Mesenchymal stem cell (in vitro differentiated cells and primary cell): ENCODE measurements around the gene RAB36.

ENCODE experiments used
- DNase-seq: peaks from one replicate; pipeline ENCODE4 v3.0.0-alpha.2; 2013
- H2AFZ ChIP-seq: one replicate; pipeline ENCODE4 v1.6.1; 2013; ENCODE audit warnings: low read depth, mild to moderate bottlenecking, control low read depth, inconsistent platforms, low read length, moderate library complexity
- H2AK5ac ChIP-seq: 2 replicates; pipeline ENCODE4 v1.6.1; 2013; ENCODE audit warnings: low read length, moderate library complexity, mild to moderate bottlenecking, inconsistent platforms; ENCODE audit not compliant: severe bottlenecking
- H2BK120ac ChIP-seq: one replicate; pipeline ENCODE4 v1.6.1; 2013; ENCODE audit warnings: low read depth, mild to moderate bottlenecking, inconsistent platforms, low read length, moderate library complexity
- H2BK12ac ChIP-seq, 2 experiments: one replicate each; pipeline ENCODE4 v1.6.1; 2013; ENCODE audit warnings: inconsistent platforms in 2 of 2, low read length in 2 of 2, mild to moderate bottlenecking in 2 of 2, moderate library complexity in 2 of 2, control low read depth in 1 of 2
- H2BK15ac ChIP-seq: one replicate; pipeline ENCODE4 v1.6.1; 2013; ENCODE audit warnings: mild to moderate bottlenecking, low read depth, inconsistent platforms; ENCODE audit not compliant: poor library complexity, severe bottlenecking
- H2BK5ac ChIP-seq: 2 replicates; pipeline ENCODE4 v1.6.1; 2013; ENCODE audit warnings: low read depth, mild to moderate bottlenecking, low read length, control low read depth, inconsistent platforms; ENCODE audit not compliant: poor library complexity, severe bottlenecking
- H3K14ac ChIP-seq, 2 experiments: one replicate each; pipeline ENCODE4 v1.6.1; 2013; ENCODE audit warnings: inconsistent platforms in 2 of 2, low read length in 2 of 2, control low read depth in 1 of 2, mild to moderate bottlenecking in 1 of 2, moderate library complexity in 1 of 2
- H3K18ac ChIP-seq, 2 experiments: one replicate each; pipeline ENCODE4 v1.6.1; 2013; ENCODE audit warnings: inconsistent platforms in 2 of 2, low read length in 2 of 2, control low read depth in 1 of 2, low read depth in 1 of 2, mild to moderate bottlenecking in 1 of 2
- H3K23ac ChIP-seq, 2 experiments: one replicate each; pipeline ENCODE4 v1.6.1; 2013; ENCODE audit warnings: inconsistent platforms in 2 of 2, low read length in 2 of 2, mild to moderate bottlenecking in 2 of 2, moderate library complexity in 2 of 2, control low read depth in 1 of 2
- H3K27ac ChIP-seq: 2 replicates; pipeline ENCODE4 v1.5.1; 2013; ENCODE audit warnings: mild to moderate bottlenecking, moderate library complexity, low read length, control low read depth, inconsistent platforms; ENCODE audit not compliant: poor library complexity, severe bottlenecking
- H3K27me3 ChIP-seq, 2 experiments: 2 replicates each; pipeline versions ENCODE4 v1.6.1 to v1.7.0; 2013; ENCODE audit warnings: low read length in 2 of 2, mild to moderate bottlenecking in 2 of 2, moderate library complexity in 2 of 2, control low read depth in 1 of 2, inconsistent platforms in 1 of 2; ENCODE audit not compliant: control insufficient read depth in 1 of 2, insufficient read depth in 1 of 2
- H3K36me3 ChIP-seq, 2 experiments: 2 replicates each; pipeline versions ENCODE4 v1.6.1 to v1.7.0; 2013; ENCODE audit warnings: low read length in 2 of 2, control low read depth in 1 of 2, inconsistent platforms in 1 of 2, low read depth in 1 of 2, mild to moderate bottlenecking in 1 of 2; ENCODE audit not compliant: insufficient read depth in 2 of 2, control insufficient read depth in 1 of 2
- H3K4ac ChIP-seq, 2 experiments: one replicate each; pipeline ENCODE4 v1.6.1; 2013; ENCODE audit warnings: inconsistent platforms in 2 of 2, low read length in 2 of 2, mild to moderate bottlenecking in 2 of 2, moderate library complexity in 2 of 2, control low read depth in 1 of 2, low read depth in 1 of 2
- H3K4me1 ChIP-seq: 2 replicates; pipeline ENCODE4 v1.6.1; 2013; ENCODE audit warnings: low read depth, low read length, control low read depth; ENCODE audit not compliant: control insufficient read depth, insufficient read depth
- H3K4me2 ChIP-seq: 2 replicates; pipeline ENCODE4 v1.6.1; 2013; ENCODE audit warnings: low read length, mild to moderate bottlenecking, inconsistent platforms; ENCODE audit not compliant: poor library complexity, severe bottlenecking
- H3K4me3 ChIP-seq, 2 experiments: 2 replicates each; pipeline versions ENCODE4 v1.5.1 to v1.7.0; 2013; ENCODE audit warnings: low read length in 2 of 2, mild to moderate bottlenecking in 2 of 2, control low read depth in 1 of 2, low read depth in 1 of 2; ENCODE audit not compliant: insufficient read depth in 1 of 2
- H3K79me1 ChIP-seq: replicated peaks from 2 replicates; pipeline ENCODE4 v1.6.1; 2013; ENCODE audit warnings: mild to moderate bottlenecking, control low read depth, low read length, inconsistent platforms; ENCODE audit not compliant: poor library complexity, severe bottlenecking
- H3K9ac ChIP-seq: 2 replicates; pipeline ENCODE4 v1.7.0; 2013; ENCODE audit warnings: mild to moderate bottlenecking, low read length, moderate library complexity
- H3K9me3 ChIP-seq: 2 replicates; pipeline ENCODE4 v1.7.0; 2013; ENCODE audit warnings: mild to moderate bottlenecking, low read length; ENCODE audit not compliant: control insufficient read depth
- H4K8ac ChIP-seq: one replicate; pipeline ENCODE4 v1.6.1; 2013; ENCODE audit warnings: inconsistent platforms, mild to moderate bottlenecking, low read length, moderate library complexity
- H4K91ac ChIP-seq: one replicate; pipeline ENCODE4 v1.6.1; 2013; ENCODE audit warnings: mild to moderate bottlenecking, low read length, inconsistent platforms
- WGBS: methylation state at CpG from one replicate; pipeline ENCODE4 v1.1.7; 2013; ENCODE audit warnings: mixed read lengths; 5-methylcytosine and 5-hydroxymethylcytosine counted together

Gene RAB36

GRCh38 chr22:23182309-23183060 is 37.2 kb downstream of the RAB36 start:
- peak overlapping the region; percentile 53 for H3K9ac ChIP-seq
- no peak overlapping the region for H4K8ac ChIP-seq
- H3K9me3 ChIP-seq = no peaks in the 10 kb centered on the region
- no peak overlapping the region for H2AK5ac ChIP-seq
- H3K36me3 ChIP-seq = peaks cover 8% of the 10 kb centered on the region in 2 experiments
- H2BK12ac ChIP-seq = no peak overlapping the region
- H3K4me3 ChIP-seq = peak overlapping the region; percentile 66 to 75
- peaks cover 18% of the 10 kb centered on the region for H3K79me1 ChIP-seq
- peak overlapping the region; percentile 77 for H3K4me2 ChIP-seq
- H2BK15ac ChIP-seq = no peak overlapping the region
- no peak overlapping the region for H4K91ac ChIP-seq
- no peak overlapping the region for H2BK5ac ChIP-seq
- no peak overlapping the region for H2BK120ac ChIP-seq
- peak; percentile 37 for DNase-seq
- H3K18ac ChIP-seq = no peak overlapping the region
- H2AFZ ChIP-seq = no peak overlapping the region
- 50% methylated on average over 9 of the region's 12 CpGs for WGBS
- H3K4ac ChIP-seq = no peak overlapping the region
- H3K27ac ChIP-seq = peak overlapping the region; percentile 20
- H3K14ac ChIP-seq = no peak overlapping the region
- no peaks in the 10 kb centered on the region for H3K27me3 ChIP-seq
- no peak overlapping the region for H3K23ac ChIP-seq
- H3K4me1 ChIP-seq = peaks cover 44% of the 10 kb centered on the region

GRCh38 chr22:23183061-23183698 is 37.9 kb downstream of the RAB36 start:
- Histone ChIP-seq H3K9me3 (no peaks in the 10 kb centered on the region), H2BK5ac (no peak overlapping the region), H3K23ac (no peak overlapping the region), H3K36me3 (peaks cover 8% of the 10 kb centered on the region in 2 experiments), H3K18ac (no peak overlapping the region), H3K14ac (no peak overlapping the region), H3K9ac (peak overlapping the region; percentile 53), H3K27me3 (no peaks in the 10 kb centered on the region), H4K8ac (no peak overlapping the region), H3K27ac (peak overlapping the region; percentile 28), H3K4me3 (peak overlapping the region; percentile 23 to 75), H2BK12ac (no peak overlapping the region), H3K4ac (no peak overlapping the region), H4K91ac (no peak overlapping the region), H2BK120ac (no peak overlapping the region), H2AFZ (no peak overlapping the region), H3K4me2 (peak overlapping the region; percentile 61), H2AK5ac (no peak overlapping the region), H2BK15ac (no peak overlapping the region), H3K4me1 (peaks cover 47% of the 10 kb centered on the region), H3K79me1 (peaks cover 24% of the 10 kb centered on the region)
- 12% methylated on average over 11 of the region's 11 CpGs for WGBS
- peak; percentile 55 for DNase-seq

- no peak overlapping the region for H2BK120ac ChIP-seq
- no peak overlapping the region for H4K91ac ChIP-seq
- H3K9me3 ChIP-seq = no peaks in the 10 kb centered on the region
- no peaks in the 10 kb centered on the region for H3K27me3 ChIP-seq
- H2BK5ac ChIP-seq = no peak overlapping the region
- peaks cover 43% of the 10 kb centered on the region for H3K4me1 ChIP-seq
- 85% methylated on average over 2 of the region's 3 CpGs for WGBS
- H2AK5ac ChIP-seq = peak overlapping the region; percentile 34
- peaks cover 8% of the 10 kb centered on the region in 2 experiments for H3K36me3 ChIP-seq
- no peak overlapping the region for H3K4ac ChIP-seq
- H2BK15ac ChIP-seq = no peak overlapping the region
- H3K9ac ChIP-seq = peak overlapping the region; percentile 53
- H3K79me1 ChIP-seq = peaks cover 28% of the 10 kb centered on the region
- no peak overlapping the region for H3K23ac ChIP-seq
- H3K4me2 ChIP-seq = no peak overlapping the region
- H2AFZ ChIP-seq = no peak overlapping the region
- no peak overlapping the region for H3K14ac ChIP-seq
- no peak for DNase-seq
- no peak overlapping the region for H3K18ac ChIP-seq
- peak overlapping the region in 1 of 2 experiments; percentile 75 for H3K4me3 ChIP-seq
- no peak overlapping the region for H3K27ac ChIP-seq
- no peak overlapping the region for H4K8ac ChIP-seq
- H2BK12ac ChIP-seq = no peak overlapping the region
Observed at GRCh38 chr22:23184100-23184763, 39.0 kb downstream of the RAB36 start.

GRCh38 chr22:23184764-23185113 is 39.5 kb downstream of the RAB36 start:
- no peak overlapping the region for H2BK120ac ChIP-seq
- H3K14ac ChIP-seq = no peak overlapping the region
- peak overlapping the region; percentile 12 for H2BK15ac ChIP-seq
- H3K27ac ChIP-seq = no peak overlapping the region
- H3K79me1 ChIP-seq = peaks cover 30% of the 10 kb centered on the region
- H3K4ac ChIP-seq = no peak overlapping the region
- peaks cover 38% of the 10 kb centered on the region for H3K4me1 ChIP-seq
- no peak for DNase-seq
- no peak overlapping the region for H3K4me2 ChIP-seq
- no peaks in the 10 kb centered on the region for H3K27me3 ChIP-seq
- H4K8ac ChIP-seq = no peak overlapping the region
- no peak overlapping the region for H3K9ac ChIP-seq
- no peak overlapping the region for H2BK5ac ChIP-seq
- no peak overlapping the region for H3K4me3 ChIP-seq
- H4K91ac ChIP-seq = no peak overlapping the region
- no peak overlapping the region for H3K18ac ChIP-seq
- H2AFZ ChIP-seq = no peak overlapping the region
- H3K9me3 ChIP-seq = no peaks in the 10 kb centered on the region
- peaks cover 8% of the 10 kb centered on the region in 2 experiments for H3K36me3 ChIP-seq
- H2AK5ac ChIP-seq = peak overlapping the region; percentile 13
- 91% methylated on average over 5 of the region's 5 CpGs for WGBS
- no peak overlapping the region for H3K23ac ChIP-seq
- H2BK12ac ChIP-seq = no peak overlapping the region
